SK-N-SH treated with all-trans-retinoic acid at 6 μM for 48 hours (cell line): ENCODE data around the gene ZCCHC24.

Experiments
- CREB5 ChIP-seq: fragments of 250-450 bp; sonication (Bioruptor Pico); IDR thresholded peaks from 2 replicates; pipeline ENCODE4 v1.5.1; 2020; ENCODE audit warnings: low read depth, mild to moderate bottlenecking, moderate library complexity
- OSR1 ChIP-seq: fragments of 250-450 bp; sonication (Bioruptor Pico); IDR thresholded peaks from 2 replicates; pipeline ENCODE4 v1.8.0; 2022; ENCODE audit warnings: moderate library complexity, mild to moderate bottlenecking, inconsistent platforms
- PATZ1 ChIP-seq: fragments of 250-450 bp; sonication (Bioruptor Pico); IDR thresholded peaks from 2 replicates; pipeline ENCODE4 v1.8.0; 2020; ENCODE audit warnings: mild to moderate bottlenecking, moderate library complexity, borderline replicate concordance
- TSHZ2 ChIP-seq: fragments of 250-450 bp; sonication (Bioruptor Pico); IDR thresholded peaks from 2 replicates; pipeline ENCODE4 v1.5.0; 2020; ENCODE audit warnings: mild to moderate bottlenecking, moderate library complexity
- ZFP3 ChIP-seq: fragments of 250-450 bp; sonication (Bioruptor Pico); IDR thresholded peaks from 2 replicates; pipeline ENCODE4 v1.5.0; 2020; ENCODE audit warnings: mild to moderate bottlenecking, moderate library complexity
- ZNF8 ChIP-seq: fragments of 450-650 bp; formaldehyde crosslinking; IDR thresholded peaks from 2 replicates; pipeline ENCODE4 v1.5.0; 2020; ENCODE audit warnings: mild to moderate bottlenecking, moderate library complexity

DNA sequence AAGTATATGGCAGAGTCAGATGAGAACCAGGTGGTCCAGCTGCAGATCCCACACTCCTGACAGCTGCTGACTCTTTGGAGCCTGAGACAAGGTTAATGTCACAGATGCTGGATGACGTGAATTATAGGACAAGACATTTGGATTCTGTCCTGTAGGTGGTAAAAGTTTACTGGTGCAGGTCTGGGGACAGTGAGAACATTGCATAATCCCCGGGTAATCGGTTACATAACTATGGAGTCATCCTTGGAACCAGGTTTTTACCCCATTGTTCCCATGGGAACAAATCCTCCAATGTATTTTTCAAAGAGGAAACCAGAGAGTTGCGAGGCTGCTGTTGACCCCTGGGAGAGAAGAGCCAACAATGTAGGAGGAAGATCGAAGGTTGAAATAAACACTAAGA, 27.5 kb upstream of the ZCCHC24 start:
- TF ChIP-seq ZNF8 (CRISPR knock-in tag) (no peak), ZFP3 (CRISPR knock-in tag) (no peak), CREB5 (CRISPR knock-in tag) (no peak), PATZ1 (CRISPR knock-in tag) (no peak), TSHZ2 (CRISPR knock-in tag) (no peak), OSR1 (CRISPR knock-in tag) (no peak)
